Psoas muscle (tissue), 8 donors: ENCODE measurements around the gene PCDHAC2. TPM values are rescaled to one million over a fixed set of nuclear protein-coding genes. Genes with fewer than 3 reads are reported as not detected.

ENCODE experiments used
- ATAC-seq, 4 donors: fragments of 200-7000 bp; cut with Tn5 transposase; one replicate each; pipeline ENCODE4 v1.9.1; 2020; ENCODE audit warnings: moderate library complexity in 3 of 4, mild to moderate bottlenecking in 2 of 4
- DNase-seq, 2 donors: peaks; one replicate each; pipeline ENCODE4 v3.0.0-alpha.2; 2020
- H3K27ac ChIP-seq: fragments of 200-600 bp; one replicate; pipeline ENCODE4 v1.8.0; 2022
- H3K27me3 ChIP-seq, 3 donors: fragments of 200-600 bp in 1 of 3; one replicate each; pipeline versions ENCODE4 v1.6.1 to v1.8.0; 2013 to 2022; ENCODE audit warnings: low read length in 2 of 3, mild to moderate bottlenecking in 2 of 3, moderate library complexity in 1 of 3; ENCODE audit not compliant: insufficient read depth in 3 of 3
- H3K36me3 ChIP-seq, 2 donors: fragments of 200-600 bp in 1 of 2; one replicate each; pipeline versions ENCODE4 v1.6.1 to v1.8.0; 2013 to 2022; ENCODE audit warnings: low read depth in 1 of 2, mild to moderate bottlenecking in 1 of 2, moderate library complexity in 1 of 2; ENCODE audit not compliant: insufficient read depth in 1 of 2
- H3K4me1 ChIP-seq: fragments of 200-600 bp; one replicate; pipeline ENCODE4 v1.8.0; 2022
- H3K4me3 ChIP-seq: fragments of 200-600 bp; one replicate; pipeline ENCODE4 v1.8.0; 2022; ENCODE audit warnings: mild to moderate bottlenecking
- H3K9me3 ChIP-seq: fragments of 200-600 bp; one replicate; pipeline ENCODE4 v1.8.0; 2022
- CTCF ChIP-seq: fragments of 200-600 bp; IDR thresholded peaks from one replicate; pipeline ENCODE4 v1.8.0; 2022; ENCODE audit warnings: antibody characterized with exemption
- WGBS, 3 donors: extraction: QIAGEN DNeasy Blood & Tissue Kit; methylation state at CpG; one replicate each; pipeline versions ENCODE4 v1.1.6 to v1.1.7; 2013; 5-methylcytosine and 5-hydroxymethylcytosine counted together
- intact Hi-C, 2 donors: fragments of 100-400 bp; cut with DNase I; formaldehyde crosslinking; loops; one replicate each; pipeline versions ENCODE4 v1.11.0 to v1.14.2; 2022
- polyA plus RNA-seq, 3 donors: library from polyadenylated mRNA; stranded (reverse); fragments of 200-250 nt; gene quantifications; one replicate each; pipeline ENCODE4 v1.2.3, GENCODE V29; 2013
- total RNA-seq, 4 donors: library from RNA; stranded (reverse); fragmentation: NEBNext Ultra II Directional in 2 of 4; extraction: Animal tissue kit (Norgen Biotek cat#: 25700) in 2 of 4; gene quantifications; one replicate each; pipeline versions ENCODE4 v1.2.1 to v1.2.4, GENCODE V29; 2021 to 2023
- donor health status: healthy with polysubstance abuse.
- donor health status: DM: no; HTN: no; CAD: no; lungs with moderate emphysema.
- donor health status: Bipolar disorder and iron deficiency.
- donor health status: healthy.
- donor health status: DM: yes; HTN: yes; CAD: no.
- donor health status: DM: no; HTN: no; CAD: no.
- donor health status: DM: no; HTN: no; CAD: no.
- donor health status: DM: yes; HTN: yes; CAD: no.

PCDHAC2 gene
- total and polyA plus RNA-seq, 7 donors, result 0.01 to 0.62 (median 0.12) TPM; not detected in 1

- Histone ChIP-seq H3K4me3 (peak overlapping the region; percentile 59), H3K9me3 (no peaks in the 10 kb centered on the region), H3K27me3 (peaks cover 5 to 55% (median 13%) of the 10 kb centered on the region in 3 donors), H3K27ac (no peak overlapping the region), H3K36me3 (no peaks in the 10 kb centered on the region), H3K4me1 (no peaks in the 10 kb centered on the region)
- intact Hi-C loops, result no loop called here
- peak; percentile 59 for TF ChIP-seq CTCF
- WGBS, 3 donors, result 1% methylated on average over 73 to 74 of the region's 74 CpGs
- ATAC-seq (peak in 3 of 4 donors; percentile 61 to 78 (median 65)), DNase-seq (peak; percentile 72 to 80)
Observed at GRCh38 chr5:140926443-140927227, 39.6 kb upstream of the PCDHAC2 start.

- H3K4me1 ChIP-seq, result no peaks in the 10 kb centered on the region
- H3K4me3 ChIP-seq, result peak overlapping the region; percentile 59
- no peaks in the 10 kb centered on the region for H3K9me3 ChIP-seq
- H3K27ac ChIP-seq, result no peak overlapping the region
- no peak for ATAC-seq
- H3K36me3 ChIP-seq, result no peaks in the 10 kb centered on the region
- intact Hi-C loops, result no loop called here
- peaks cover 5 to 55% (median 13%) of the 10 kb centered on the region in 3 donors for H3K27me3 ChIP-seq
- 4 to 5% (median 5%) methylated on average over 26 of the region's 26 CpGs for WGBS, 3 donors
- no peak for TF ChIP-seq CTCF
- no peak for DNase-seq
Observed at GRCh38 chr5:140927228-140927573, 39.1 kb upstream of the PCDHAC2 start.

GRCh38 chr5:140934964-140935606, 31.2 kb upstream of the PCDHAC2 start:
- no peak overlapping the region for H3K4me3 ChIP-seq
- no peaks in the 10 kb centered on the region for H3K4me1 ChIP-seq
- no peaks in the 10 kb centered on the region for H3K9me3 ChIP-seq
- intact Hi-C loops, result no loop called here
- no peak overlapping the region for H3K27ac ChIP-seq
- ATAC-seq (no peak), DNase-seq (no peak)
- H3K27me3 ChIP-seq, result no peaks in the 10 kb centered on the region
- H3K36me3 ChIP-seq, result no peaks in the 10 kb centered on the region
- TF ChIP-seq CTCF, result no peak
- WGBS, 3 donors, result 68 to 76% (median 72%) methylated on average over 4 of the region's 4 CpGs

- 23 to 60% (median 49%) methylated on average over 2 of the region's 2 CpGs for WGBS, 3 donors
- ATAC-seq, result no peak
- intact Hi-C loops, result no loop called here
Observed at GRCh38 chr5:140946578-140946977, 19.7 kb upstream of the PCDHAC2 start.

More at GRCh38 chr5:140946578-140946977, 19.7 kb upstream of the PCDHAC2 start:
- no peak overlapping the region for H3K4me3 ChIP-seq
- H3K9me3 ChIP-seq, result peaks cover 17% of the 10 kb centered on the region
- no peak for DNase-seq
- no peaks in the 10 kb centered on the region for H3K27me3 ChIP-seq
- no peaks in the 10 kb centered on the region for H3K4me1 ChIP-seq
- TF ChIP-seq CTCF, result no peak
- no peaks in the 10 kb centered on the region for H3K36me3 ChIP-seq
- H3K27ac ChIP-seq, result no peak overlapping the region
